Neural cell (in vitro differentiated cells): ENCODE measurements around the gene TSFM. TPM values are rescaled to one million over a fixed set of nuclear protein-coding genes. Genes with fewer than 3 reads are reported as not detected.
A peak's percentile ranks its signal among the peaks of the same experiment; 100 is the strongest.

Experiments
- H2AFZ ChIP-seq: fragments of 200-600, 300-800 bp; sonication (generic), shearing (Covaris generic); 2 replicates; pipeline ENCODE4 v1.6.0; 2014; ENCODE audit warnings: low read depth, mild to moderate bottlenecking, antibody characterized with exemption, low read length, moderate library complexity
- H3F3A ChIP-seq: fragments of 200-600 bp; shearing (Covaris generic); 2 replicates; pipeline ENCODE4 v1.6.1; 2016; ENCODE audit warnings: mild to moderate bottlenecking, moderate library complexity, mixed read lengths, antibody characterized with exemption, low read length; ENCODE audit not compliant: insufficient read depth, poor library complexity, severe bottlenecking
- H3K27ac ChIP-seq: fragments of 200-600, 300-800 bp; sonication (generic), shearing (Covaris generic); 2 replicates; pipeline ENCODE4 v1.5.1; 2014; ENCODE audit warnings: mild to moderate bottlenecking, low read length, moderate library complexity
- H3K27me3 ChIP-seq: fragments of 300-800, 200-600 bp; sonication (generic), shearing (Covaris generic); 2 replicates; pipeline ENCODE4 v1.6.0; 2014; ENCODE audit warnings: mild to moderate bottlenecking, low read depth, low read length, moderate library complexity; ENCODE audit not compliant: insufficient read depth
- H3K36me3 ChIP-seq: fragments of 300-800, 200-600 bp; sonication (generic), shearing (Covaris generic); 2 replicates; pipeline ENCODE4 v1.5.1; 2014; ENCODE audit warnings: mild to moderate bottlenecking, antibody characterized with exemption, low read length, moderate library complexity; ENCODE audit not compliant: insufficient read depth
- H3K4me2 ChIP-seq: fragments of 300-800, 200-600 bp; sonication (generic), shearing (Covaris generic); 2 replicates; pipeline ENCODE4 v1.6.0; 2014; ENCODE audit warnings: mild to moderate bottlenecking, low read length
- H3K4me3 ChIP-seq: fragments of 300-800, 200-600 bp; sonication (generic), shearing (Covaris generic); 2 replicates; pipeline ENCODE4 v1.5.1; 2014; ENCODE audit warnings: mild to moderate bottlenecking, low read length, moderate library complexity
- H3K79me2 ChIP-seq: fragments of 200-600 bp; shearing (Covaris generic); replicated peaks from 2 replicates; pipeline ENCODE4 v1.6.0; 2014; ENCODE audit warnings: mild to moderate bottlenecking, low read length, moderate library complexity; ENCODE audit not compliant: insufficient read depth
- H3K9ac ChIP-seq: fragments of 300-800, 200-600 bp; sonication (generic), shearing (Covaris generic); 2 replicates; pipeline ENCODE4 v1.6.1; 2016; ENCODE audit warnings: mild to moderate bottlenecking, low read length, mixed read lengths
- H3K9me2 ChIP-seq: fragments of 200-600 bp; shearing (Covaris generic); 2 replicates; pipeline ENCODE4 v1.6.1; 2016; ENCODE audit warnings: mild to moderate bottlenecking, low read length, mixed read lengths; ENCODE audit not compliant: insufficient read depth
- H3K9me3 ChIP-seq: fragments of 200-600, 300-800 bp; sonication (generic), shearing (Covaris generic); 2 replicates; pipeline ENCODE4 v1.6.1; 2016; ENCODE audit warnings: mild to moderate bottlenecking, mixed run types, low read length, moderate library complexity, mixed read lengths
- H4K20me1 ChIP-seq: fragments of 200-600 bp; shearing (Covaris generic); 2 replicates; pipeline ENCODE4 v1.6.1; 2016; ENCODE audit warnings: mild to moderate bottlenecking, mixed run types; ENCODE audit not compliant: insufficient read depth
- CTCF ChIP-seq: fragments of 450-650 bp; IDR thresholded peaks from 2 replicates; pipeline ENCODE4 v1.5.1; 2014; ENCODE audit warnings: antibody characterized with exemption, mild to moderate bottlenecking, moderate library complexity; ENCODE audit not compliant: poor library complexity, severe bottlenecking
- EP300 ChIP-seq: fragments of 450-650 bp; conservative IDR thresholded peaks from 2 replicates; pipeline ENCODE4 v1.6.1; 2014; ENCODE audit warnings: antibody characterized with exemption, mild to moderate bottlenecking, moderate library complexity; ENCODE audit not compliant: poor library complexity, severe bottlenecking
- EZH2 ChIP-seq: fragments of 200-600, 300-800 bp; shearing (Covaris generic), sonication (generic); IDR thresholded peaks from 2 replicates; pipeline ENCODE4 v1.6.1; 2014; ENCODE audit warnings: antibody characterized with exemption, low read length, borderline replicate concordance, mild to moderate bottlenecking; ENCODE audit not compliant: insufficient read depth, poor library complexity, severe bottlenecking
- MXI1 ChIP-seq: fragments of 450-650 bp; conservative IDR thresholded peaks from 2 replicates; pipeline ENCODE4 v1.6.1; 2014; ENCODE audit warnings: antibody characterized with exemption, mild to moderate bottlenecking; ENCODE audit not compliant: poor library complexity, severe bottlenecking
- POLR2AphosphoS5 ChIP-seq: IDR thresholded peaks from 2 replicates; pipeline ENCODE4 v1.6.1; 2012
- RAD21 ChIP-seq: fragments of 450-650 bp; conservative IDR thresholded peaks from 2 replicates; pipeline ENCODE4 v1.6.1; 2014; ENCODE audit warnings: antibody characterized with exemption, mild to moderate bottlenecking, moderate library complexity
- REST ChIP-seq: IDR thresholded peaks from 2 replicates; pipeline ENCODE4 v1.6.1; 2012; ENCODE audit warnings: borderline replicate concordance
- SMC3 ChIP-seq: fragments of 450-650 bp; conservative IDR thresholded peaks from 2 replicates; pipeline ENCODE4 v1.6.1; 2014; ENCODE audit warnings: antibody characterized with exemption, mild to moderate bottlenecking, moderate library complexity; ENCODE audit not compliant: poor library complexity
- TAF1 ChIP-seq: IDR thresholded peaks from 2 replicates; pipeline ENCODE4 v1.6.1; 2012; ENCODE audit warnings: low read depth
- polyA plus RNA-seq: library from polyadenylated mRNA; depleted of rRNA; stranded (reverse); fragments of >200 nt; gene quantifications from 2 replicates; pipeline ENCODE4 v1.2.3, GENCODE V29; 2014

The TSFM gene
- polyA plus RNA-seq, 1 donor from 2014 or later: 37.8 TPM

DNA sequence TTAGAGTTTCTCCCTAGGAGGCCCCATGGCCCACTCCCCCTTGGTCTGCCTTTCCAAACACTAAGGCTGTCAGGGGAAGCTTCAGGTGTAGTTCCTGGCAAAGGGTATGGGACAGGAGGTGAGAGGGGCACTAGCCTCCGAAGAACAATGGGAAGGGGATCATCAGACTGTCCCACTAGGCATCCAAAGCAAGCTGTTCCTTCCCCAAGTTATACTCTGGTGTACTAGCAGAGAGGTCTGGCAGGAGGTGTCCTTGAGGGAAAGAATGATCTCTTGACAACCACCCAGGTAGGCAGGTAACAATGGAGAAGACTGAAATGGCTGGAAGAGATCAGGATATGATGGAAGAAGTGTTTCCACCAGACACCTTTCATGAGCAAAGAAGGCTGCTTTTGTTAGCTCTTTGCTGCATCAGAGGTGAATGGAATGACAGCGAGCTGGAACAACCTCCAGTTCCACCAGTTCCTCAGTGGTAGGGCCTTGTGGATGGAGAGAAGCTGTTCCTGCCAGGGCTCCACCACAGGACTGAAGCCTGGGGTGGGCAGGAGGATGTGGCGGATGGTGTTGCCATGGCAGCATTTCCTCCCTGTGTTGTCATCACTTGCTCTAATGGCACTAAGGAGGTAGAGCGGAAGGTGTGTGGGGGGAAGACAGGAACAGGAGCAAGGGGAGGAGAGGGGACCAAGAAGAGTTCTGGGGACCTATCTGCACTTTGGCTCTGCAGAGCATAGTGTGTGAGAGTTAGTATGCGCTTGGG lies 41.8 kb upstream of the TSFM start:
- Histone ChIP-seq H4K20me1 (peaks cover 15% of the 10 kb centered on the region), H3K36me3 (no peaks in the 10 kb centered on the region), H3K9me2 (no peaks in the 10 kb centered on the region), H3K27me3 (peaks cover 23% of the 10 kb centered on the region), H3K9me3 (no peaks in the 10 kb centered on the region), H3K4me2 (no peak overlapping the region), H3F3A (no peaks in the 10 kb centered on the region), H2AFZ (no peak overlapping the region), H3K4me3 (peak overlapping the region; percentile 32), H3K9ac (peak overlapping the region; percentile 15), H3K79me2 (no peaks in the 10 kb centered on the region), H3K27ac (peak overlapping the region; percentile 47)
- TF ChIP-seq MXI1 (peak; percentile 27), EZH2 (no peak), RAD21 (no peak), EP300 (peak; percentile 51), REST (peak; percentile 29), SMC3 (no peak), TAF1 (no peak), POLR2AphosphoS5 (peak; percentile 86)

DNA sequence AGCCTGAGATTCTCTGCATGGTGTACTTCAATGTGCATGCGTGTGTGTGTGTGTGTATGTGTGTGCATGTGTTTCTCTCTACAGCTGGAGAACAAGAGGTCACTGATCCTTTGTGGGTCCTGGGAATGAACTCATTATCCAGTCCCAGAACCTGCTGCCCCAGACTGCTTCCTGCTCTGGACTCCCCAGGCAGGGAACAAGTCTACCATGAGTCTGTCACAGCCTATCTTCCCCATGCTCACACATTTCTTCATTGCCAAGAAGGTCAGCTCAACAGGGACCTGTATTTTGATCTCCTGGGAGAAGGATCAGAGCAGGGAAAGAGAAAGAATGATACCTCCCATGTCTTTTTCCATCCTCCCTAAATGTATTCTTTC lies 41.2 kb upstream of the TSFM start:
- H3K36me3 ChIP-seq: no peaks in the 10 kb centered on the region
- no peaks in the 10 kb centered on the region for H3K79me2 ChIP-seq
- H3K4me2 ChIP-seq: no peak overlapping the region
- H3K9me2 ChIP-seq: no peaks in the 10 kb centered on the region
- H3F3A ChIP-seq: no peaks in the 10 kb centered on the region
- peak overlapping the region; percentile 15 for H3K9ac ChIP-seq
- TF ChIP-seq EP300 (peak; percentile 4), POLR2AphosphoS5 (no peak)
- no peaks in the 10 kb centered on the region for H3K9me3 ChIP-seq
- H3K4me3 ChIP-seq: peak overlapping the region; percentile 32
- peak overlapping the region; percentile 47 for H3K27ac ChIP-seq
- H4K20me1 ChIP-seq: peaks cover 12% of the 10 kb centered on the region
- no peak overlapping the region for H2AFZ ChIP-seq
- peaks cover 17% of the 10 kb centered on the region for H3K27me3 ChIP-seq

GRCh38 chr12:57741844-57742738 lies 40.5 kb upstream of the TSFM start:
- Histone ChIP-seq H3K4me3 (no peak overlapping the region), H3K27me3 (peaks cover 10% of the 10 kb centered on the region), H2AFZ (no peak overlapping the region), H4K20me1 (peaks cover 5% of the 10 kb centered on the region), H3K9ac (no peak overlapping the region), H3K36me3 (peaks cover 3% of the 10 kb centered on the region), H3F3A (no peaks in the 10 kb centered on the region), H3K27ac (no peak overlapping the region), H3K4me2 (no peak overlapping the region), H3K79me2 (no peaks in the 10 kb centered on the region), H3K9me3 (no peaks in the 10 kb centered on the region), H3K9me2 (no peaks in the 10 kb centered on the region)
- TF ChIP-seq REST (no peak), EZH2 (no peak), CTCF (no peak), MXI1 (no peak), RAD21 (no peak), TAF1 (no peak), SMC3 (no peak), POLR2AphosphoS5 (no peak), EP300 (no peak)
